IPS-18a (cell line): ENCODE results near the gene RANBP3.

Source experiments
- H3K27ac ChIP-seq: one replicate; pipeline ENCODE4 v1.5.1; 2013; ENCODE audit warnings: low read length
- H3K27me3 ChIP-seq: one replicate; pipeline ENCODE4 v1.6.1; 2013; ENCODE audit warnings: mild to moderate bottlenecking, low read length; ENCODE audit not compliant: control insufficient read depth, insufficient read depth
- H3K36me3 ChIP-seq: one replicate; pipeline ENCODE4 v1.6.1; 2013; ENCODE audit warnings: low read depth, low read length; ENCODE audit not compliant: control insufficient read depth
- H3K4me1 ChIP-seq: one replicate; pipeline ENCODE4 v1.6.1; 2013; ENCODE audit warnings: low read depth, low read length; ENCODE audit not compliant: control insufficient read depth
- H3K4me3 ChIP-seq: one replicate; pipeline ENCODE4 v1.5.1; 2013; ENCODE audit warnings: low read length
- H3K9ac ChIP-seq: one replicate; pipeline ENCODE4 v1.6.1; 2013; ENCODE audit warnings: mild to moderate bottlenecking, low read length, moderate library complexity
- H3K9me3 ChIP-seq: one replicate; pipeline ENCODE4 v1.6.1; 2013; ENCODE audit warnings: low read depth, low read length; ENCODE audit not compliant: control insufficient read depth

The RANBP3 gene

GRCh38 chr19:5978606-5979552 lies 939 bp upstream of the RANBP3 start:
- Histone ChIP-seq H3K4me3 (peak overlapping the region; percentile 55), H3K27ac (no peak overlapping the region), H3K9me3 (no peaks in the 10 kb centered on the region)

GRCh38 chr19:5977222-5977784 lies 637 bp downstream of the RANBP3 start:
- Histone ChIP-seq H3K9me3 (no peaks in the 10 kb centered on the region), H3K4me1 (peaks cover 4% of the 10 kb centered on the region), H3K36me3 (peaks cover 16% of the 10 kb centered on the region), H3K9ac (peak overlapping the region; percentile 86), H3K27ac (peak overlapping the region; percentile 85), H3K27me3 (no peaks in the 10 kb centered on the region), H3K4me3 (peak overlapping the region; percentile 88)

More at GRCh38 chr19:5978606-5979552, 939 bp upstream of the RANBP3 start:
- Histone ChIP-seq H3K27me3 (no peaks in the 10 kb centered on the region), H3K36me3 (peaks cover 14% of the 10 kb centered on the region), H3K9ac (peak overlapping the region; percentile 51), H3K4me1 (peaks cover 4% of the 10 kb centered on the region)

GRCh38 chr19:5976768-5977167 lies 1.2 kb downstream of the RANBP3 start:
- Histone ChIP-seq H3K9ac (peak overlapping the region; percentile 86), H3K9me3 (no peaks in the 10 kb centered on the region), H3K27me3 (no peaks in the 10 kb centered on the region), H3K4me3 (peak overlapping the region; percentile 88), H3K36me3 (peaks cover 16% of the 10 kb centered on the region), H3K27ac (no peak overlapping the region), H3K4me1 (peaks cover 4% of the 10 kb centered on the region)

GRCh38 chr19:5975388-5975728 lies 2.6 kb downstream of the RANBP3 start:
- H3K4me1 ChIP-seq = peaks cover 4% of the 10 kb centered on the region
- no peaks in the 10 kb centered on the region for H3K9me3 ChIP-seq
- H3K36me3 ChIP-seq = peaks cover 16% of the 10 kb centered on the region
- no peaks in the 10 kb centered on the region for H3K27me3 ChIP-seq
- no peak overlapping the region for H3K4me3 ChIP-seq
- H3K9ac ChIP-seq = no peak overlapping the region
- no peak overlapping the region for H3K27ac ChIP-seq

- Histone ChIP-seq H3K9me3 (no peaks in the 10 kb centered on the region), H3K27ac (no peak overlapping the region), H3K4me1 (peaks cover 4% of the 10 kb centered on the region), H3K36me3 (peaks cover 16% of the 10 kb centered on the region), H3K9ac (no peak overlapping the region), H3K27me3 (no peaks in the 10 kb centered on the region), H3K4me3 (no peak overlapping the region)
Measured at GRCh38 chr19:5974721-5975387, 3.1 kb downstream of the RANBP3 start.

- Histone ChIP-seq H3K36me3 (peaks cover 16% of the 10 kb centered on the region), H3K9me3 (no peaks in the 10 kb centered on the region), H3K27me3 (no peaks in the 10 kb centered on the region), H3K9ac (no peak overlapping the region), H3K4me1 (peaks cover 4% of the 10 kb centered on the region), H3K4me3 (no peak overlapping the region), H3K27ac (no peak overlapping the region)
Measured at GRCh38 chr19:5973867-5974635, 3.9 kb downstream of the RANBP3 start.

GRCh38 chr19:5973376-5973775 lies 4.6 kb downstream of the RANBP3 start:
- no peak overlapping the region for H3K27ac ChIP-seq
- peaks cover 16% of the 10 kb centered on the region for H3K36me3 ChIP-seq
- no peak overlapping the region for H3K4me3 ChIP-seq
- H3K9me3 ChIP-seq = no peaks in the 10 kb centered on the region
- no peaks in the 10 kb centered on the region for H3K27me3 ChIP-seq
- peaks cover 10% of the 10 kb centered on the region for H3K4me1 ChIP-seq
- no peak overlapping the region for H3K9ac ChIP-seq

- Histone ChIP-seq H3K36me3 (peaks cover 16% of the 10 kb centered on the region), H3K9ac (no peak overlapping the region), H3K27ac (no peak overlapping the region), H3K4me1 (peaks cover 14% of the 10 kb centered on the region), H3K4me3 (no peak overlapping the region), H3K9me3 (no peaks in the 10 kb centered on the region), H3K27me3 (no peaks in the 10 kb centered on the region)
Measured at GRCh38 chr19:5972355-5972731, 5.6 kb downstream of the RANBP3 start.

GRCh38 chr19:5971714-5972354 lies 6.1 kb downstream of the RANBP3 start:
- H3K27me3 ChIP-seq = no peaks in the 10 kb centered on the region
- H3K36me3 ChIP-seq = peaks cover 16% of the 10 kb centered on the region
- no peak overlapping the region for H3K27ac ChIP-seq
- no peaks in the 10 kb centered on the region for H3K9me3 ChIP-seq
- no peak overlapping the region for H3K9ac ChIP-seq
- H3K4me1 ChIP-seq = peaks cover 13% of the 10 kb centered on the region
- no peak overlapping the region for H3K4me3 ChIP-seq

- H3K9me3 ChIP-seq = no peaks in the 10 kb centered on the region
- no peak overlapping the region for H3K9ac ChIP-seq
- no peak overlapping the region for H3K4me3 ChIP-seq
- no peak overlapping the region for H3K27ac ChIP-seq
- H3K36me3 ChIP-seq = peaks cover 7% of the 10 kb centered on the region
- no peaks in the 10 kb centered on the region for H3K27me3 ChIP-seq
- peaks cover 10% of the 10 kb centered on the region for H3K4me1 ChIP-seq
Measured at GRCh38 chr19:5969476-5969875, 8.5 kb downstream of the RANBP3 start.
